Islet of Langerhans (tissue), 1 donor: ENCODE data around the gene VILL.
"Not testable (repeated sequence)": the region's sequence is repeated elsewhere in the genome, so short reads cannot be mapped to it uniquely, and the experiment has no call there.

Experiments used
- FAIRE-seq: peaks from one replicate; lab custom pipeline; 2011; peaks lifted over from hg19 to GRCh38; lab: Jason Lieb, UNC

Gene VILL

GRCh38 chr3:38038447-38038911, 47.9 kb downstream of the VILL start:
- FAIRE-seq, result no peak

- FAIRE-seq, result no peak
Observed at GRCh38 chr3:38039101-38039898, 48.7 kb downstream of the VILL start, which contains the start of gene DLEC1. Gene DLEC1 (plus strand): TSS chr3:38039208. CDS start chr3:38039226, 18 bp downstream.

- no peak for FAIRE-seq
Observed at GRCh38 chr3:38039899-38040261, 49.3 kb downstream of the VILL start.

GRCh38 chr3:38040401-38040800, 49.8 kb downstream of the VILL start:
- FAIRE-seq, result no peak

GRCh38 chr3:38043486-38043885, 52.9 kb downstream of the VILL start:
- FAIRE-seq, result no peak

GRCh38 chr3:38046027-38046426, 55.4 kb downstream of the VILL start:
- FAIRE-seq, result no peak

- FAIRE-seq, result no peak
Observed at GRCh38 chr3:38046821-38047220, 56.2 kb downstream of the VILL start.

- FAIRE-seq, result no peak
Observed at GRCh38 chr3:38047896-38048295, 57.3 kb downstream of the VILL start.

GRCh38 chr3:38049358-38050126, 59.0 kb downstream of the VILL start:
- no peak for FAIRE-seq

GRCh38 chr3:38051131-38051530, 60.5 kb downstream of the VILL start:
- no peak for FAIRE-seq

GRCh38 chr3:38053286-38053685, 62.7 kb downstream of the VILL start:
- FAIRE-seq, result not testable (repeated sequence)

GRCh38 chr3:38053813-38054498, 63.4 kb downstream of the VILL start:
- not testable (repeated sequence) for FAIRE-seq

- no peak for FAIRE-seq
Observed at GRCh38 chr3:38054499-38055001, 64.0 kb downstream of the VILL start.
